ENCODE results near the gene LRCH1.

DNA sequence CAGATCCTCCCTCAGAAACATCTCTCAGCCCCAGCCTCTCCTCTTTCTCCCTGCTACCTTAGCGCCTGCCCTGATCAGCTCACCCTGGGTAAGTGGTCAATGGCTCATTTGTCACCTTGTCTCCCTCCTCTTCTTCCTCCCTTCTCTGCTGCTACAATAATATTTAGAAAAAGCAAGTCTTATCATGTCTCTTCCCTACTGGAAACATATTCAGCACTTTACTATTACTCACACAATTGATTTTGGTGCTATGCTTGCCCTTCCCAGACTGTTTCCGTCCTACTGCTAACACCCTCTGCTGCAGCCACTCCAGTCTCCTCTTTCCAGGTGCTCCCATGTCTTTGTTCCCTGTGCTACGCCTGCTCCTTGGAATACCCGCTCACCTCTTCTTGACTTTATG lies 208.2 kb downstream of the LRCH1 start:
- TF ChIP-seq CTCF (IDR thresholded peaks at IDR 0.05; ENCODE audit: low read depth, low read length, missing input control): no peak
- TF ChIP-seq, protein P1, sequence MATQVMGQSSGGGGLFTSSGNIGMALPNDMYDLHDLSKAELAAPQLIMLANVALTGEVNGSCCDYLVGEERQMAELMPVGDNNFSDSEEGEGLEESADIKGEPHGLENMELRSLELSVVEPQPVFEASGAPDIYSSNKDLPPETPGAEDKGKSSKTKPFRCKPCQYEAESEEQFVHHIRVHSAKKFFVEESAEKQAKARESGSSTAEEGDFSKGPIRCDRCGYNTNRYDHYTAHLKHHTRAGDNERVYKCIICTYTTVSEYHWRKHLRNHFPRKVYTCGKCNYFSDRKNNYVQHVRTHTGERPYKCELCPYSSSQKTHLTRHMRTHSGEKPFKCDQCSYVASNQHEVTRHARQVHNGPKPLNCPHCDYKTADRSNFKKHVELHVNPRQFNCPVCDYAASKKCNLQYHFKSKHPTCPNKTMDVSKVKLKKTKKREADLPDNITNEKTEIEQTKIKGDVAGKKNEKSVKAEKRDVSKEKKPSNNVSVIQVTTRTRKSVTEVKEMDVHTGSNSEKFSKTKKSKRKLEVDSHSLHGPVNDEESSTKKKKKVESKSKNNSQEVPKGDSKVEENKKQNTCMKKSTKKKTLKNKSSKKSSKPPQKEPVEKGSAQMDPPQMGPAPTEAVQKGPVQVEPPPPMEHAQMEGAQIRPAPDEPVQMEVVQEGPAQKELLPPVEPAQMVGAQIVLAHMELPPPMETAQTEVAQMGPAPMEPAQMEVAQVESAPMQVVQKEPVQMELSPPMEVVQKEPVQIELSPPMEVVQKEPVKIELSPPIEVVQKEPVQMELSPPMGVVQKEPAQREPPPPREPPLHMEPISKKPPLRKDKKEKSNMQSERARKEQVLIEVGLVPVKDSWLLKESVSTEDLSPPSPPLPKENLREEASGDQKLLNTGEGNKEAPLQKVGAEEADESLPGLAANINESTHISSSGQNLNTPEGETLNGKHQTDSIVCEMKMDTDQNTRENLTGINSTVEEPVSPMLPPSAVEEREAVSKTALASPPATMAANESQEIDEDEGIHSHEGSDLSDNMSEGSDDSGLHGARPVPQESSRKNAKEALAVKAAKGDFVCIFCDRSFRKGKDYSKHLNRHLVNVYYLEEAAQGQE (IDR thresholded peaks at IDR 0.05): no peak
- TF ChIP-seq FOXA1 (IDR thresholded peaks at IDR 0.05): no peak
- no peak for TF ChIP-seq NR2F2 (IDR thresholded peaks at IDR 0.05)
- no peak for TF ChIP-seq ATF3 (IDR thresholded peaks at IDR 0.05)
- TF ChIP-seq JUND (IDR thresholded peaks at IDR 0.05): no peak
- no peak for TF ChIP-seq YY1 (IDR thresholded peaks at IDR 0.05)
